GM19324 (cell line): ENCODE measurements around the gene ESYT1.

Experiments
- ATAC-seq: cut with Tn5 transposase; IDR thresholded peaks from one replicate; pipeline ENCODE4 v1.9.1; 2021; ENCODE audit warnings: mild to moderate bottlenecking, moderate library complexity; ENCODE audit not compliant: unreplicated experiment, low FRiP score

ESYT1 gene

DNA sequence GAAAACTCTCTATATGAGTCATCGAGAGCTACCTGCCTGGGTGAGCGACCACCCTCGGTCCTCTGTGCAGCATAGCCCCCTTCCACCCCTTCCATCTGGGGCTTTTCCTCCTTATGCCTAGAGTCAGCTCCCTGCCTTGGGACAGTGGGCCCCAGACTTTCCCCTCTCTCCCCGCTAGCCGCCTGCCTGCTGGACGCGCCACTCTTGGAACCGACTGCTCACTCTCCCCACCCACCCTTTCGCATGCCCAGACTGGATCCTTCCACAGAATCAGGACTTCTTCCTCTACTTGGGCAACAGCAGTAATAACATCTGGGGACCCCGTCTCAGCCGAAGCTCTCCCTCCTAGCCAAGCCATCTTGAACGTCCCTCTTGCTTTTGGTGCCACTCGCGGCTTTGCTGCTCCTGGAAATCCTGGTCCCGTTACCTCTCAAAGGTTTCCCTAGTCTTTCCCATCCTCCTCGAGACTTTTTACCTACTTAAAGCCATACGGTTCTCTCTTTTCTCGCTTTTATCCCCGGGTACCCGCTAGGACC is 671 bp downstream of the ESYT1 start:
- ATAC-seq, result no peak

GRCh38 chr12:56129206-56129941 is 1.3 kb downstream of the ESYT1 start:
- ATAC-seq, result peak; percentile 35

GRCh38 chr12:56129942-56130495 is 2.0 kb downstream of the ESYT1 start:
- ATAC-seq, result no peak

- no peak for ATAC-seq
Observed at GRCh38 chr12:56130876-56131275, 2.8 kb downstream of the ESYT1 start.

GRCh38 chr12:56134897-56135296 is 6.8 kb downstream of the ESYT1 start:
- ATAC-seq, result no peak

- ATAC-seq, result no peak
Observed at GRCh38 chr12:56137853-56138571, 9.9 kb downstream of the ESYT1 start.

- ATAC-seq, result no peak
Observed at GRCh38 chr12:56141946-56142784, 14.1 kb downstream of the ESYT1 start.

GRCh38 chr12:56143217-56143616 is 15.2 kb downstream of the ESYT1 start:
- no peak for ATAC-seq

- no peak for ATAC-seq
Observed at GRCh38 chr12:56143870-56144269, 15.8 kb downstream of the ESYT1 start.

DNA sequence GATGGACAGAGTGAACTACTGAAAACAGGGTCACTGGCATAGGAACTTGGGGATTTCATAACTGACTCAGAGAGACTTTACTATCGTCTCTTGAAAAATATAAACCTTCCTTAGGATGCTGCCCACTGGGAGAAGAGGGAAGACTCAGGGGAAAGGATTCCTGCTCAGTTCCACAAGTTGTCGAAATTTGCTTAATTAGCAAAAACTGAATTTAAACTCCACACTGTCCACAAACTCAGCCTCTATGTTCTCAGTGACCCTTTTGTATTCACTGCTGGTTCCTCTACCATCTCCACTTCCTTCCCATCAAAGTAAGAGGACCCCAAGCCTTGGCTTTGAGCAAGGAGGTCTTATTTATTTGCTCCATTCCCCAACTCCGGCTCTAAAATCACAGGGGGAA is 17.1 kb downstream of the ESYT1 start:
- no peak for ATAC-seq

GRCh38 chr12:56146492-56147460 is 18.7 kb downstream of the ESYT1 start:
- ATAC-seq, result no peak

DNA sequence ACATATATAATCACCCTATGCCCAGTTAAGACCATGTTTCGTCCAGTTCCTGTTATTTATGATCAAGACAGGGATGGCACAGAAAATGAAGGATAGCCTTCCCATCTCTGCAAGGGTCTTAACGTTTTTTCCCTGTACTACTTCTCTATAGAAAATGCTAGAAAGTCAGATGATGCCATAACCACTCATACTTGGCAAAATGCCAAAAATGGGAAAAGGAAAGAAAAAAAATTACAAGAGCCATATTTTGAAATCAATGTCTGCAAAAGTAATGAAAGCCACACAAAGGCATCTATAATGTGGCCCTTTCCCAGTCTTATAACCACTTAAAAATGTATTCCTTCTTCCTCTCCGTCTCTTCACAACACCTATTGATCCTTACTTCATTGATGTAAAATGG is 22.5 kb downstream of the ESYT1 start:
- no peak for ATAC-seq

DNA sequence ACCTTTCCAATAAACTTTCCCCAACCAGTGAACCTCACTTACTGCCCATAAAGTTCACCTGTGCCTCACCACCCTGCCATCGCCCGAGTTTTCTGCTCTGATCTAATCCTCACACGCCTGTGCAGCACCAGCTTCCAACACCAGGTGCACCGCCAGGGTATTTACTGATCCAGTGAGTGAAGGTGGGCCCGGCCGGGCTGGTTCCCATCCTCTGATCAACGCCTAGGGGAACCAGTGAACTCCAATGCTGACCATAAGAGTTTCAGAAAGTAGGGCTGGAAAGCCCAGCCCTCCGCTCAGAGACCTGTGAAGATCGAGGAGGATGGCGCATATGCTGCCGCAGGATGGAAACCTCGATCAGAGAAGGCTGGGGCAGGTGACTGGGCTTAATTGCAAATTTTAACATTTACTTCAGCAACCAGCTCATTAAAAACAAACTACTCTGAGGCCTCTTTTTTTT is 23.6 kb downstream of the ESYT1 start:
- ATAC-seq, result peak; percentile 35

- peak; percentile 89 for ATAC-seq
Observed at GRCh38 chr12:56152132-56152755, 24.2 kb downstream of the ESYT1 start, which contains the start of gene MYL6B. Gene MYL6B (plus strand): TSS chr12:56152587. CDS start chr12:56153919, 1,332 bp downstream.

- no peak for ATAC-seq
Observed at GRCh38 chr12:56152756-56153677, 24.9 kb downstream of the ESYT1 start.

- no peak for ATAC-seq
Observed at GRCh38 chr12:56153678-56154065, 25.6 kb downstream of the ESYT1 start.

DNA sequence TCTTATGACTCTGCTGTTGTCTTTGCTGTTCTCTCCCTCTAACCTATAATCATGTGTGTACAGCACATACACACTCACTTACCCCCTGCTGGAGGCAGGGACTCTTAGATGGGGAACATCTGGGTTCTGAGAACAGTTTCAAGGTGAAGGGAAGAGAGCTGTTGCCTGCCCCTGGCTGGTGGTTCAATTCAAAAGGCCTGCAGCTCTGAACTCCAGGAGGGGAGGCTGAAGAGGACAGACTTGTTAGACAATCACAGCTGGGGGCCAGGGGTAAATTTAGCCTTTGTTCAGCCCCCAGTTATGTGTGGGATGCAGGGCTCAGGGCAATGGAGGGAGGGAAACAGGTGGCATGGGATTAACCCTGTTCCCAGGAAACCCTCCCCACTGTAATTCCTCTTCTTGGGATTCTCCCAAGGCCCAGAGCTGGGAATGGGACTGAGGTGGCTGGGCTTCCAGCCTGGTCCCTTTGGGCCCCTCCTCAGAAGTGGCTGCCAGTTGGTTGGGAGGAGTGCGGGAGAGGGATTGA is 26.2 kb downstream of the ESYT1 start:
- ATAC-seq, result no peak

GRCh38 chr12:56154818-56155217 is 26.8 kb downstream of the ESYT1 start:
- ATAC-seq, result no peak
